Measurements from ENCODE around the gene KIF25. TPM values are rescaled to one million over a fixed set of nuclear protein-coding genes. Genes with fewer than 3 reads are reported as not detected.

The KIF25 gene
- total RNA-seq, 1 experiment from 2014 or later, result 0.39 TPM

DNA sequence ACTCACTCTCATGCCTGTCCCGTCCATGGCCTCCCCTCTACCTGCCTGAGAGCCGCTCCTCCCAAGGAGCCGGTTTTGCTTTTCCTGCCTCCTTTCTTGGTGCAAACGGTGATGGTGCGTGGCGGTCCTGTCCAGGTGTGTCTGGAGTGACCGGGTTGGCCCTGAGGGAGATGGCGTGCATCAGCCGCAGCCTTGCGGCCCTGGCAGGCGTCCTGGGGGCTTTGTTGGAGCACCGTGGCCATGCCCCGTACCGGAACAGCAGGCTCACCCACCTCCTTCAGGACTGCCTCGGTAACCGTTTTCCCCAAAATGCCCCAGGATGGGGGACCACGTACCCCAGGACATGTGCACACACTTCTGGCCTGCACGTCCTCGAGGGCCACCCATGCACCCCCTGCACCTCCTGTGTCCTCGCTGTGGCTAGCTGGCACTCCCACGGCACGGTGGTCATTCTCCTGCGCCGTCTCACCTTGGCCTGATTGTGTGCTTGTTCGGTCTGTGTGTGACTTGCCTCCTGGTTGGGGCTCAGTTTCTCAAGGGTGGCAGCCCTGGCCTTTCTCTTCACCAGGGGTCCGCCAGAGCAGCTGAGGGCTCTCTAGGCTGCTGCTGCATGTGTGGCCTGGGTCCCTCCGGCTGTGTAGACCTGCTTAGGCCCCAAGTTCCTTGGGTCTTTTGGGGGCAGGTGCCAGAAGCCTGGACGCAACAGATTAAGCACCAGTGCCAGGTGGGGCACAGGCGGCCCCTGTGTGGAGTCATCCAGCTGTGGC, 45.1 kb downstream of the KIF25 start:
- DNase-seq (ENCODE audit: low spot score), result no peak
- CTCF ChIA-PET, result no interaction called here
- H3K27ac ChIP-seq (ENCODE audit: low read depth, low read length, poor library complexity, severe bottlenecking), result no peak overlapping the region
- H3K27me3 ChIP-seq (replicated peaks; ENCODE audit: insufficient read depth, low read depth, low read length, poor library complexity), result no peaks in the 10 kb centered on the region
- H3K9me3 ChIP-seq (ENCODE audit: low read depth, low read length, poor library complexity, severe bottlenecking), result peaks cover 23% of the 10 kb centered on the region
- no peak for TF ChIP-seq EZH2 (IDR thresholded peaks at IDR 0.05; ENCODE audit: borderline replicate concordance, low read depth, low read length, poor library complexity, severe bottlenecking)
- TF ChIP-seq, protein P1, sequence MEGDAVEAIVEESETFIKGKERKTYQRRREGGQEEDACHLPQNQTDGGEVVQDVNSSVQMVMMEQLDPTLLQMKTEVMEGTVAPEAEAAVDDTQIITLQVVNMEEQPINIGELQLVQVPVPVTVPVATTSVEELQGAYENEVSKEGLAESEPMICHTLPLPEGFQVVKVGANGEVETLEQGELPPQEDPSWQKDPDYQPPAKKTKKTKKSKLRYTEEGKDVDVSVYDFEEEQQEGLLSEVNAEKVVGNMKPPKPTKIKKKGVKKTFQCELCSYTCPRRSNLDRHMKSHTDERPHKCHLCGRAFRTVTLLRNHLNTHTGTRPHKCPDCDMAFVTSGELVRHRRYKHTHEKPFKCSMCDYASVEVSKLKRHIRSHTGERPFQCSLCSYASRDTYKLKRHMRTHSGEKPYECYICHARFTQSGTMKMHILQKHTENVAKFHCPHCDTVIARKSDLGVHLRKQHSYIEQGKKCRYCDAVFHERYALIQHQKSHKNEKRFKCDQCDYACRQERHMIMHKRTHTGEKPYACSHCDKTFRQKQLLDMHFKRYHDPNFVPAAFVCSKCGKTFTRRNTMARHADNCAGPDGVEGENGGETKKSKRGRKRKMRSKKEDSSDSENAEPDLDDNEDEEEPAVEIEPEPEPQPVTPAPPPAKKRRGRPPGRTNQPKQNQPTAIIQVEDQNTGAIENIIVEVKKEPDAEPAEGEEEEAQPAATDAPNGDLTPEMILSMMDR (conservative IDR thresholded peaks at IDR 0.05; ENCODE audit: low read depth, low read length), result no peak
- no peaks in the 10 kb centered on the region for H3K36me3 ChIP-seq (ENCODE audit: insufficient read depth, low read length, poor library complexity, severe bottlenecking)
- POLR2A ChIA-PET (ENCODE audit: low non-redundant PET), result no interaction called here
- intact Hi-C loops (cut with micrococcal nuclease; ENCODE audit: unreplicated experiment), result no loop called here
- BruUV-seq (replicated peaks), result no TSS peak
- H3K4me1 ChIP-seq (ENCODE audit: insufficient read depth, low read length, poor library complexity, severe bottlenecking), result no peaks in the 10 kb centered on the region
- H3K4me3 ChIP-seq (ENCODE audit: low read depth, low read length, poor library complexity, severe bottlenecking), result no peak overlapping the region

- Histone ChIP-seq H3K27me3 (replicated peaks; ENCODE audit: insufficient read depth, low read depth, low read length, poor library complexity) (no peaks in the 10 kb centered on the region), H3K9me3 (ENCODE audit: low read depth, low read length, poor library complexity, severe bottlenecking) (peaks cover 23% of the 10 kb centered on the region), H3K4me3 (ENCODE audit: low read depth, low read length, poor library complexity, severe bottlenecking) (no peak overlapping the region), H3K36me3 (ENCODE audit: insufficient read depth, low read length, poor library complexity, severe bottlenecking) (no peaks in the 10 kb centered on the region), H3K4me1 (ENCODE audit: insufficient read depth, low read length, poor library complexity, severe bottlenecking) (no peaks in the 10 kb centered on the region), H3K27ac (ENCODE audit: low read depth, low read length, poor library complexity, severe bottlenecking) (no peak overlapping the region)
- BruUV-seq (replicated peaks), result no TSS peak
- no peak for TF ChIP-seq EZH2 (IDR thresholded peaks at IDR 0.05; ENCODE audit: borderline replicate concordance, low read depth, low read length, poor library complexity, severe bottlenecking)
- TF ChIP-seq, protein P1 (conservative IDR thresholded peaks at IDR 0.05; ENCODE audit: low read depth, low read length), result no peak
- no peak for DNase-seq (ENCODE audit: low spot score)
- ChIA-PET CTCF (no interaction called here), POLR2A (ENCODE audit: low non-redundant PET) (no interaction called here)
- intact Hi-C loops (cut with micrococcal nuclease; ENCODE audit: unreplicated experiment), result no loop called here
Observed at GRCh38 chr6:168043193-168043847, 45.8 kb downstream of the KIF25 start.

- H3K9me3 ChIP-seq (ENCODE audit: low read depth, low read length, poor library complexity, severe bottlenecking), result peaks cover 22% of the 10 kb centered on the region
- no TSS peak for BruUV-seq (replicated peaks)
- no peak overlapping the region for H3K27ac ChIP-seq (ENCODE audit: low read depth, low read length, poor library complexity, severe bottlenecking)
- H3K4me1 ChIP-seq (ENCODE audit: insufficient read depth, low read length, poor library complexity, severe bottlenecking), result no peaks in the 10 kb centered on the region
- H3K27me3 ChIP-seq (replicated peaks; ENCODE audit: insufficient read depth, low read depth, low read length, poor library complexity), result no peaks in the 10 kb centered on the region
- intact Hi-C loops (cut with micrococcal nuclease; ENCODE audit: unreplicated experiment), result no loop called here
- no peak for TF ChIP-seq EZH2 (IDR thresholded peaks at IDR 0.05; ENCODE audit: borderline replicate concordance, low read depth, low read length, poor library complexity, severe bottlenecking)
- ChIA-PET CTCF (no interaction called here), POLR2A (ENCODE audit: low non-redundant PET) (no interaction called here)
- H3K36me3 ChIP-seq (ENCODE audit: insufficient read depth, low read length, poor library complexity, severe bottlenecking), result no peaks in the 10 kb centered on the region
- H3K4me3 ChIP-seq (ENCODE audit: low read depth, low read length, poor library complexity, severe bottlenecking), result no peak overlapping the region
- no peak for DNase-seq (ENCODE audit: low spot score)
Observed at GRCh38 chr6:168043848-168044415, 46.5 kb downstream of the KIF25 start.
